GM19193 (cell line): ENCODE measurements around the gene KRT27.

Experiments used
- POLR2A ChIP-seq: IDR thresholded peaks from 4 replicates; pipeline ENCODE4 v1.6.1; 2011; ENCODE audit not compliant: insufficient read depth, insufficient read length; ENCODE audit errors: extremely low read depth

The KRT27 gene

DNA sequence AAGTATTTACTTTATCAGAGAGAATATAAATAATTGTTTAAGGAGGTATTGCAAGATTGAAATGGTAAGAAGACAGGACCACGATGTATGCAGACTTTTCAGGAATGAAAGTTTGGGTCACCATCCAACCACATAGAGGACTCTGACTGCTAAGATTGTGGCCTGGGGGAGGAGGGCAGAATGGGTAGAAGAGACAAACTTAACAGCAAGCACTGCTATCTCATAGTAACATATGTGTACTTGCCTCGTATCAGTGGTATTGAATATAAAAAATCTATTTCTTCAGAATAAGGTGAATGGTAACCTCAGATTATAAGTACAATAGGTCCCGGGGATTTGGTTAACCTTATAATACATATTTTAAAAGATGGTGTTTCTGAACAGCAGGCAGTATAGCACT lies 34.2 kb upstream of the KRT27 start:
- TF ChIP-seq POLR2A: no peak

DNA sequence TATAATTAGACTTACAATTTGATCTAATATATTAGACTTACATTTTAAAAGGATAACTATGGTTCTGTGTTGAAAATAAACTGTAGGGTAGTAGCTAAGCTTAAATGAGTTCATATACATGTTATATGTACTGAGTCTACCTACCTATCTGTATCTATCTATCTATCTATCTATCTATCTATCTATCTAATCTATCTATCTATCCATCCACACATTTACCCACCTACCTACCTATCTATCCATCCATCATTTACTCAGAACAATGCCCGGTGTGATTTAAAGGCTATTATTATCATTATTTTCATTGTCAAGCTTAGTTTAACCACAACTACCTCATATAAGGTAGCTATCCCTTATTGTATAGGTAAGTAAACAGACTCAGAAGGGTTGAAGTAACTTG lies 33.0 kb upstream of the KRT27 start:
- TF ChIP-seq POLR2A: no peak

DNA sequence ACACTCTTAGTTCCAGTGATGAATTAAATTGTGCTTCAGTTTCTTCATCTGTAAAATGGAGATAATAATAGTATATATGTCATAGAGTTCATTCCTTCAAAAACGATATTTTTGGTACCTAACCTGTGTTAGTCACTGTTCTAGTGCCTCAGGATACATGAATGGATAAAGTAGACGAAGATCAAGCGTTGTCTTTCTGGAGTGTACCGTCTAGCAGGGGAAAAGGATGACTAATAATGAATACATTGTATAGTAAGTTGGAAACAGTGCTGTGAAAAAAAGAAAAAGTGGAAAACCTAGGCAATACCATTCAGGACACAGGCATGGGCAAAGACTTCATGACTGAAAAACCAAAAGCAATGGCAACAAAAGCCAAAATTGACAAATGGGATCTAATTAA lies 31.5 kb upstream of the KRT27 start:
- no peak for TF ChIP-seq POLR2A

DNA sequence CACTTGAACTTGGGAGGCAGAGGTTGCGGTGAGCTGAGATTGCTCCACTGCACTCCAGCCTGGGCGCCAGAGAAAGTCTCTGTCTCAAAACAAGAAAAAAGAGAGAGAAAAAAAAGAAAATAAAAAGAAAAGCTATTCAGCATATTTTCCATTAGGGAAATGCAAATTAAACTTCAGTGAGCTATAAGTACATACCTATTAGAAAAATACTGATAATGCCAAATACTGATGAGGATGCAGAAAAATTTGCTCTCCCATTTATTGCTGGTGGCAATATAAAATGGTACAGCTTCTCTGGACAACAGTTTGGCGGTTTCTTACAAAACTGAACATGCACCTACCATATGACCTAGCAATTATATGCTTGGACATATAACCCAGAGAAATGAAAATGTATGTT lies 30.3 kb upstream of the KRT27 start:
- TF ChIP-seq POLR2A: no peak

DNA sequence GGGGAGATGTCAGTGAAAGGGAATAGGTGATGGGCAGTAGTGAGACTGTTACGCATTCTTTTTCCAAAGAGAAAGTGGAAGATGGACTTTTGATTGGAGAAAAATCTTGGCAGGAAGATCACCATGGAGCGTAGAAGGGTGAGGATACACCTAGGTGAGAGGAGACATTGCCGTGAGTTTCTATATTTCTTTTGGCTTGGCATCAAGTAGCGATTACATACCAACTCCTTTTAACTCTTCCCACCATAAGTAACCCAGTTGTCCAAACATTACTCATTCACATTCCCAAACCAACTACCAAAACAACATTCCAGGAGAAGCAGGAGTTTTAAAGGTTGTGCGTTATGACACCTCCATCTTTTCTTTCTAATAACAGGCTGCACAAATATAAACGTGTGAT lies 28.1 kb upstream of the KRT27 start:
- TF ChIP-seq POLR2A: no peak

DNA sequence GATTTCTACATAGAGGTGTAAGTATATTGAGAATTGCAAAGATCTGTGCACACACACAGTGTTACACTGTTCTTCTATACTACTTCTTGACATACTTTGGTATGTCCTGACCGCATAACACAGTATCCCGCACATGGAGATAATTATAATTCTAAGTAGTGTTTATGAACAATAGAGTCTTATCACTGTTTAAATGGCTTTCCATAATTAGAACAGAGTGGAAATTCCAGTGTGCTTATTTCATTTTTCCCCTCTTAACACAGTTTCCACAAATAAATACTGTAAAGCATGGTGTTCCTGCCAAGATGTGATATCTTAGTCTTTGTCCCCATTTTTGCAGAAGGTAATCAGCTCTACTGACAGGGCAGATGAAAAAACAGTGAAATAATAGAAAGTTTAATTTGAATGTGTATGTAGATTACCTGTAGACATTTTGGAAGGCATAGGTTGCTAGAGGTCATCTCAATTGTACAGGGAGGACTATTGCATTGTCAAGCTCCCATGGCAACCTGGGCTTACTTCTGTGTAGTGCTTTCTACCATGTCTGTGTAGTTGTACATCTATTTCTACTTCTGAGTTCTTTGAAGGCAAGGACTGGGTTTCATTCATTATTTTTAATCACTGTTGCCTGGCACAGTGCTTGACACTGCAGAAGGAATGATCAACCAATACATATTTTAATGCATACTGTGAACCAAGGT lies 27.5 kb upstream of the KRT27 start:
- TF ChIP-seq POLR2A: no peak

DNA sequence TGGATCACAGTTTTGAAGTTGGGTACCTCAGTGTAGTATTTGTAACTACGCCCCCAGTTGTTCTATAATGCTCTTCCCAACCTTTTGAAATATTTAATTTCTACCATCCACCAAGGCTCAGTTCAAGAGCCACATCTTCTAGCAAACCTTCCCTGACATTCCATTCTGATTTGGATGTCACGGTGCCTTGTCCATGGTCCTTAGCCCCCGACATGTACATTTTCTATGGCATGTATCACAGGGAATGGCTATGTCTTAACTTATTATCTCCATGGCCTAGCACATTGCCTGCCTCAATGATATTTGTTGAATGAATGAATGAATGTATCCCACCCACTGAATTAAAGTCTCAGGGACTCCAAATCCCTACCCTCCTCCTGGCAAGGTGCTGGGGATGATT lies 23.8 kb upstream of the KRT27 start:
- TF ChIP-seq POLR2A: no peak

DNA sequence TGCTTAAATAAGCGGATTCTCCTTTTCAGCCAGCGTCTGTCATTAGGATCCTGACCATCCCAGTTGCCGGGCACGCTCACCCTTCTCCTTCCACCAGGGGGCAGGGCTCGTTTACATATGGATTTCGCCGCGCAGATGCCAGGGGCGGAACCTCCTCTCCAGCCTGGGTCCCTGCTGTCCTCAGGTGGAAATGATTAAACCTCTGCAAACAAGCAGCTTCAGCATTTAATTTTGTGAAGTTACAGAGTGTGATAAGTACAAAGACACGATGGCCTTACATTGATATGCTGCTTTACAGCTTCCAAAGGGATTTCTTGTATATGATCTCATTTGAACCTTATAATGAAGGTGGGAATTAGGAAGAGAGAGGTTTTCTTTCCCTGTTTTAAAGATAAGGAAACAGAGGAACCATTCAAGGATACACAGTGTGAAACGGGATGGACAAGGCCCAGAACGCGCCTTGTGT lies 21.3 kb upstream of the KRT27 start:
- no peak for TF ChIP-seq POLR2A

DNA sequence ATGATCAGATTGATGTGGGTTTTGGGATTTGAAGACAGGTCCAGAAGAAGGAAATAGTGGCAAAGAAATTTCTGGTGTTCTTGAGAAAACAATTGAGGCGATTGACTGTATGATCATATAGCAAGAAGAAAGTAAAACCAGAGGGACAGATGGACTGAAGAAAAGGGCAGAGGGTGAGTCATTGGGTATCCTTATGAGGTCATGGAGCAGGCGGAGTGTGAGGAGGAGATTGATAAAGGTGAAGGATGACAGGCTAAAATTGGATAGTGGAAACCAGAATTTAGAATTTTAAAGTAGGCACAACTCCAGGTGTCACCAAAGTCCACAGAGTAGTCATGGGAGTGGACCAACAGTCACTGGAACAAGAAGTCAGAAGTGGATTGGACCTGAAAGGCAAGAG lies 18.8 kb upstream of the KRT27 start:
- no peak for TF ChIP-seq POLR2A

DNA sequence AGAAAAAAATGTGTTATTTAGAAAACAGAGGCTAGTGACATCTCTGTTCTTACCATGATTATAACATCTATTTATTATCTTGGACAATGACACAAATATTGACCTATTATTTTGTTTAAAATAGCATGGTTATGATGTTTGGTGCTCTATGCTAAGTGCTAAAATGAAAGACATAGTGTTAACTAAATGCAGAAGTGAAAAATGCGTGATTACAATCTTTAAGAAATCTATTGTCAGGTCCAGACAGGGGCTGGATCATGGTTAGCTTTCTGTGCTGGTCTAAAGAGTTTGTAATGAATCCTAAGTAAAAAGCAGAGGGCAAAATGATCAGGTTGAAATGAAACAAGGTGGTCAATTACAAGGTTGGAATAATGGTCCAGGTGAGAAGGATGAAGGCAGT lies 18.0 kb upstream of the KRT27 start:
- TF ChIP-seq POLR2A: no peak

DNA sequence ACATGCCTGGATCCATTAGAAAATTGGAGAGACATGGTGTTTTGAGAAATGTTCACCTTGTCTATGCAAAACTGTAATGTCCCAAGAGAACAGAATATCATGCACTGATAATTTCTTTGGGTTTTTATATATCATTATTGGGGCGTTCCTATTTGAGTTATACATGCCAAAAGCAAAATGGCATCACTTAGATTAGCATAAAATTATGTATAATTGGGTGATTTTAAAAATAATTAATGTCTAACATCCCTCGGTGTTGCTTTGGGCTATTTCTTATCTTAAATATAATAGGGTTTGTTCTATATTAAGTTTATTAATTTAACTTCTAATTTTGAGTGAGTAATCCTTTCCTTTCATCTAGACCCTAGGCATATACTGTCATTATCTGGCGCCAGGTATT lies 17.5 kb upstream of the KRT27 start, which contains the start of gene KRT28:
KRT28 (minus strand) TSS at position 101 of the 400 bp plus-strand sequence; CDS start at position 35, 66 bp downstream.
- TF ChIP-seq POLR2A: no peak

DNA sequence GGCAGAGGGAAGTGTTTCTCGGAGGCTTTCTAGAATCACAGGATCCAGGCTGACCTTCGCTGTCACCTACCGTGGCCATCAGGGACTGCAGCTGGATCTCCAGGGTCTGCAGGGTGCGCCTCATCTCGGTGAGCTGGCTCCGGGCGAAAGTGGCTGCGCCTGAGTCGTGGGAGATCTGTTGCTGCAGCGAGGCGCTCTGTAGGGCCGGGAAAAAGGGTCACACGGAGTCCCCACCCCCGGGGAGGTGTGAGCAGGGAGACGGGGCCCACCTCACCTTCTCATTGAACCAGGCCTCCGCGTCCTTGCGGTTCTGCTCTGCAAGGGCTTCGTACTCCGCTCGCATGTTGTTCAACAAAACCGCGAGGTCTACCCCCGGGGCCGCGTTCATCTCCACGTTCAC lies 14.5 kb upstream of the KRT27 start:
- no peak for TF ChIP-seq POLR2A

DNA sequence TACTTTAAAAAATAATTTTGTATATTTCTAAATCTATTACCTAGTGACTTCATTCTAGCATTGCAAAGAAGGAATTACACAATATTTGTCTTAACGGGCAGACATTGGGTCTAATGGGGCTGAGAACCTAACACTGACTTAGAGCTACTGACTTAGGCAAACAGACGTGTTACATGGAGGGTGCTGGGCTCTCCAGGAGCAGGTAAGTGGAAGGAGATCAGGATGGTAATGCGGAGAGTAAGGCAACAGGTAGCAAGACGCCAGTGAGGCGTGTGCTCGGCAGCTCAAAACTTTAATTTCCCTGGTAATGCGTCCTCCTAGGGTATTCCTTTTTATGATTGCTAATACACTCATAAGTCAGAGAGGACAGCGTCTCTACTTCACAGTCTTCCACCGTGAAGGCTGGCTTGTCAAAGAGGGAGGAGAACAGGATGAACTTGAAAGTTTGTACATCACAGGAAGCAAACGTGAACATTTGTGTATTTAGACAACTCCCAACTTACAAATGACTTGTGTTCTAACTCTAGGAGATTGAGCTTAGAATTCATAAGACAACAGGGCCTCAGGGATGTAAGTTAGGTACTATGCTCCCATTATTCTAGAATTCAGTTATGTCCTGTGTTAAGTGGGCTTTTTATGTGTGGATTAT lies 12.8 kb upstream of the KRT27 start:
- TF ChIP-seq POLR2A: no peak

DNA sequence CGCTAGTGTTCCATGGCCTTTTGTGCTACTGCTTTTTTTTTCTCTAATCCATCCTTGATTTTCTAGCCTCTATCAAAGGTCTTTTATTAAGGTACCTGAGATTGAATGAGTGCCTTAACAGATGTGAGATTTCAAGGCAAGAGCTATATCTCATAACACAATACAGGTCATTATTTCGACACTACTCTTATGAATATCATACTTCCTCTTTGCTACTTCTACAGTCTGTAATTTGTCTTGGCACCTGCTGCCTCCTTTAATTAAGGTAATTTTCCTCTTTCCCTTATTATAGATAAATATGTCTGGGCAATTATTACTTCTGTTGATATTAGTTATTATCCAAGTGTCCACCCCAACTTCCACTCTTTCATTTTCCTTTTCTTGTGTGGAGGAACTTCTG lies 12.1 kb upstream of the KRT27 start:
- TF ChIP-seq POLR2A: no peak

DNA sequence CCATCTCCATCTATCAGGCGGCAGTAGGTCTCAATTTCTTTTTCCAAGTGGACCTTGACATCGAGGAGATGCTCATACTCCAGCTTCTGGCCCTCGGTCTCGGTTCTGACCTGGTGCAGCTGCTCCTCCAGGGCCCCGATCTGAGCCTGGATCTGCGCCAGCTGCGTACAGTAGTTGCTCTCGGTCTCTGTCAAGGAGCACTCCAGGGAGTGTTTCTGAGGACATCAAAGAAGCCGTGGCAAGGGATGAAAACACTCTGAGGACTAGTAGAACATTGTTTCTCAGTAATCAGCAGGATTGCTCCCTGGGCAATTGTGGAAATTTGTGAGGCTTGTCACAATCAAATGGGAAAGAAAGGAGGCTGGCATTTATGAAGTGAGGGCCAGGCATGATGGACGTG lies 11.5 kb upstream of the KRT27 start:
- no peak for TF ChIP-seq POLR2A

DNA sequence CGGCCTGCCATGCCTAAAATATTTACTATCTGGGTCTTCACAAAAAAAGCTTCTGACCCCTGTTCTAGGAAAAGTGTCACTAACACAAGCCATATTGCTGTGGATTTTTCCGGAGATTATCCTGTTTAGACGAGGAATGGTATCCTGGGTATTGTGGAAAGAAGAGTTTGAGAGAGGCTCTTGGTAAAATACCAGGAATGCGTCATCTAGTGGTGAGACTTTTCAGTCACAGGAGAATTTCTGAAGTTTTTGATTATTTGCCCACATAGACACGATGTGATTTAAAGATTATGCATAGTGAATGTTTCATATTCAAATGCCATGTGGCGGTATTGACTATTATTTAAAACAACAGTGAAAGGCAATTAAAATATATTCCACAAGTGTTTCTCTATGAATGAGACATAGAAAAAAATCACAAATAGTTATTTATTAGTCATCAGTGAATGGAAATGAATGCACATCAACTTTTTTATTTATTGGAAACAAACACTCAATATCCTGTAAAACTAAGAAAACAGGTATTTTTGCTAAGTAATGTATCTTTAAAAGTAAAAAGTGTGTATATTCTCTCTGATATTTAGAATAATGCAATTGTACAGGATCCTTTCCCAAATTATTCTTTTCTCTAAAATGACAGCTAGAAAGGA lies 9.6 kb upstream of the KRT27 start:
- no peak for TF ChIP-seq POLR2A
